Mesenchymal stem cell (in vitro differentiated cells and primary cell): Measurements from ENCODE around the gene HMGN5.

Source experiments
- DNase-seq: peaks from one replicate; pipeline ENCODE4 v3.0.0-alpha.2; 2013
- H2AFZ ChIP-seq: one replicate; pipeline ENCODE4 v1.6.1; 2013; ENCODE audit warnings: low read depth, mild to moderate bottlenecking, control low read depth, inconsistent platforms, low read length, moderate library complexity
- H2AK5ac ChIP-seq: 2 replicates; pipeline ENCODE4 v1.6.1; 2013; ENCODE audit warnings: low read length, moderate library complexity, mild to moderate bottlenecking, inconsistent platforms; ENCODE audit not compliant: severe bottlenecking
- H2BK120ac ChIP-seq: one replicate; pipeline ENCODE4 v1.6.1; 2013; ENCODE audit warnings: low read depth, mild to moderate bottlenecking, inconsistent platforms, low read length, moderate library complexity
- H2BK12ac ChIP-seq, 2 experiments: one replicate each; pipeline ENCODE4 v1.6.1; 2013; ENCODE audit warnings: inconsistent platforms in 2 of 2, low read length in 2 of 2, mild to moderate bottlenecking in 2 of 2, moderate library complexity in 2 of 2, control low read depth in 1 of 2
- H2BK15ac ChIP-seq: one replicate; pipeline ENCODE4 v1.6.1; 2013; ENCODE audit warnings: mild to moderate bottlenecking, low read depth, inconsistent platforms; ENCODE audit not compliant: poor library complexity, severe bottlenecking
- H2BK5ac ChIP-seq: 2 replicates; pipeline ENCODE4 v1.6.1; 2013; ENCODE audit warnings: low read depth, mild to moderate bottlenecking, low read length, control low read depth, inconsistent platforms; ENCODE audit not compliant: poor library complexity, severe bottlenecking
- H3K14ac ChIP-seq, 2 experiments: one replicate each; pipeline ENCODE4 v1.6.1; 2013; ENCODE audit warnings: inconsistent platforms in 2 of 2, low read length in 2 of 2, control low read depth in 1 of 2, mild to moderate bottlenecking in 1 of 2, moderate library complexity in 1 of 2
- H3K18ac ChIP-seq, 2 experiments: one replicate each; pipeline ENCODE4 v1.6.1; 2013; ENCODE audit warnings: inconsistent platforms in 2 of 2, low read length in 2 of 2, control low read depth in 1 of 2, low read depth in 1 of 2, mild to moderate bottlenecking in 1 of 2
- H3K23ac ChIP-seq, 2 experiments: one replicate each; pipeline ENCODE4 v1.6.1; 2013; ENCODE audit warnings: inconsistent platforms in 2 of 2, low read length in 2 of 2, mild to moderate bottlenecking in 2 of 2, moderate library complexity in 2 of 2, control low read depth in 1 of 2
- H3K27ac ChIP-seq: 2 replicates; pipeline ENCODE4 v1.5.1; 2013; ENCODE audit warnings: mild to moderate bottlenecking, moderate library complexity, low read length, control low read depth, inconsistent platforms; ENCODE audit not compliant: poor library complexity, severe bottlenecking
- H3K27me3 ChIP-seq, 2 experiments: 2 replicates each; pipeline versions ENCODE4 v1.6.1 to v1.7.0; 2013; ENCODE audit warnings: low read length in 2 of 2, mild to moderate bottlenecking in 2 of 2, moderate library complexity in 2 of 2, control low read depth in 1 of 2, inconsistent platforms in 1 of 2; ENCODE audit not compliant: control insufficient read depth in 1 of 2, insufficient read depth in 1 of 2
- H3K36me3 ChIP-seq, 2 experiments: 2 replicates each; pipeline versions ENCODE4 v1.6.1 to v1.7.0; 2013; ENCODE audit warnings: low read length in 2 of 2, control low read depth in 1 of 2, inconsistent platforms in 1 of 2, low read depth in 1 of 2, mild to moderate bottlenecking in 1 of 2; ENCODE audit not compliant: insufficient read depth in 2 of 2, control insufficient read depth in 1 of 2
- H3K4ac ChIP-seq, 2 experiments: one replicate each; pipeline ENCODE4 v1.6.1; 2013; ENCODE audit warnings: inconsistent platforms in 2 of 2, low read length in 2 of 2, mild to moderate bottlenecking in 2 of 2, moderate library complexity in 2 of 2, control low read depth in 1 of 2, low read depth in 1 of 2
- H3K4me1 ChIP-seq: 2 replicates; pipeline ENCODE4 v1.6.1; 2013; ENCODE audit warnings: low read depth, low read length, control low read depth; ENCODE audit not compliant: control insufficient read depth, insufficient read depth
- H3K4me2 ChIP-seq: 2 replicates; pipeline ENCODE4 v1.6.1; 2013; ENCODE audit warnings: low read length, mild to moderate bottlenecking, inconsistent platforms; ENCODE audit not compliant: poor library complexity, severe bottlenecking
- H3K4me3 ChIP-seq, 2 experiments: 2 replicates each; pipeline versions ENCODE4 v1.5.1 to v1.7.0; 2013; ENCODE audit warnings: low read length in 2 of 2, mild to moderate bottlenecking in 2 of 2, control low read depth in 1 of 2, low read depth in 1 of 2; ENCODE audit not compliant: insufficient read depth in 1 of 2
- H3K79me1 ChIP-seq: replicated peaks from 2 replicates; pipeline ENCODE4 v1.6.1; 2013; ENCODE audit warnings: mild to moderate bottlenecking, control low read depth, low read length, inconsistent platforms; ENCODE audit not compliant: poor library complexity, severe bottlenecking
- H3K9ac ChIP-seq: 2 replicates; pipeline ENCODE4 v1.7.0; 2013; ENCODE audit warnings: mild to moderate bottlenecking, low read length, moderate library complexity
- H3K9me3 ChIP-seq: 2 replicates; pipeline ENCODE4 v1.7.0; 2013; ENCODE audit warnings: mild to moderate bottlenecking, low read length; ENCODE audit not compliant: control insufficient read depth
- H4K8ac ChIP-seq: one replicate; pipeline ENCODE4 v1.6.1; 2013; ENCODE audit warnings: inconsistent platforms, mild to moderate bottlenecking, low read length, moderate library complexity
- H4K91ac ChIP-seq: one replicate; pipeline ENCODE4 v1.6.1; 2013; ENCODE audit warnings: mild to moderate bottlenecking, low read length, inconsistent platforms
- WGBS: methylation state at CpG from one replicate; pipeline ENCODE4 v1.1.7; 2013; ENCODE audit warnings: mixed read lengths; 5-methylcytosine and 5-hydroxymethylcytosine counted together

HMGN5 gene

GRCh38 chrX:81205551-81205950 lies 3.8 kb upstream of the HMGN5 start:
- H4K91ac ChIP-seq = no peak overlapping the region
- no CpG with 5 or more reads among the region's 2 CpGs for whole genome bisulfite sequencing

GRCh38 chrX:81202943-81203342 lies 1.2 kb upstream of the HMGN5 start:
- peak overlapping the region; percentile 95 for H3K9ac ChIP-seq
- H3K23ac ChIP-seq = no peak overlapping the region
- 56% methylated on average over 1 of the region's 1 CpG for WGBS
- H3K27me3 ChIP-seq = no peaks in the 10 kb centered on the region
- DNase-seq = no peak
- H3K4me1 ChIP-seq = no peaks in the 10 kb centered on the region
- no peak overlapping the region for H3K4me2 ChIP-seq
- no peak overlapping the region for H3K18ac ChIP-seq
- no peaks in the 10 kb centered on the region for H3K79me1 ChIP-seq
- no peak overlapping the region for H2BK15ac ChIP-seq
- H2AK5ac ChIP-seq = no peak overlapping the region
- H2BK5ac ChIP-seq = no peak overlapping the region
- no peak overlapping the region for H2AFZ ChIP-seq
- no peak overlapping the region for H2BK12ac ChIP-seq
- H3K27ac ChIP-seq = no peak overlapping the region
- no peak overlapping the region for H3K4ac ChIP-seq
- no peak overlapping the region for H3K14ac ChIP-seq
- H2BK120ac ChIP-seq = no peak overlapping the region
- H4K8ac ChIP-seq = no peak overlapping the region
- H3K36me3 ChIP-seq = no peaks in the 10 kb centered on the region
- H4K91ac ChIP-seq = no peak overlapping the region
- no peaks in the 10 kb centered on the region for H3K9me3 ChIP-seq
- H3K4me3 ChIP-seq = peak overlapping the region in 1 of 2 experiments; percentile 93

More at GRCh38 chrX:81205551-81205950, 3.8 kb upstream of the HMGN5 start:
- Histone ChIP-seq H3K9me3 (no peaks in the 10 kb centered on the region), H2BK120ac (no peak overlapping the region), H3K23ac (no peak overlapping the region), H3K14ac (no peak overlapping the region), H2AFZ (no peak overlapping the region), H3K4me1 (no peaks in the 10 kb centered on the region), H3K36me3 (no peaks in the 10 kb centered on the region), H3K18ac (no peak overlapping the region), H3K79me1 (no peaks in the 10 kb centered on the region), H3K4ac (no peak overlapping the region), H3K4me3 (no peak overlapping the region), H2BK12ac (no peak overlapping the region), H2BK5ac (no peak overlapping the region), H3K27me3 (no peaks in the 10 kb centered on the region), H2BK15ac (no peak overlapping the region), H4K8ac (no peak overlapping the region), H3K9ac (no peak overlapping the region), H3K4me2 (no peak overlapping the region), H3K27ac (no peak overlapping the region), H2AK5ac (no peak overlapping the region)
- DNase-seq = no peak

- 3% methylated on average over 8 of the region's 8 CpGs for WGBS
- no peak overlapping the region for H4K91ac ChIP-seq
- H3K79me1 ChIP-seq = no peaks in the 10 kb centered on the region
- H3K4me3 ChIP-seq = peak overlapping the region in 1 of 2 experiments; percentile 93
- no peak overlapping the region for H2AFZ ChIP-seq
- no peak overlapping the region for H3K4ac ChIP-seq
- no peak overlapping the region for H2BK12ac ChIP-seq
- H3K18ac ChIP-seq = no peak overlapping the region
- H3K14ac ChIP-seq = no peak overlapping the region
- H3K36me3 ChIP-seq = no peaks in the 10 kb centered on the region
- H2BK5ac ChIP-seq = no peak overlapping the region
- H3K9me3 ChIP-seq = no peaks in the 10 kb centered on the region
- H3K23ac ChIP-seq = no peak overlapping the region
- peak overlapping the region; percentile 31 for H3K4me2 ChIP-seq
- no peak overlapping the region for H2BK120ac ChIP-seq
- H3K9ac ChIP-seq = peak overlapping the region; percentile 95
- no peak overlapping the region for H2AK5ac ChIP-seq
- H3K27ac ChIP-seq = peak overlapping the region; percentile 88
- H2BK15ac ChIP-seq = no peak overlapping the region
- H3K4me1 ChIP-seq = no peaks in the 10 kb centered on the region
- no peak overlapping the region for H4K8ac ChIP-seq
- H3K27me3 ChIP-seq = no peaks in the 10 kb centered on the region
- no peak for DNase-seq
These were observed 725 bp upstream of the HMGN5 start for GRCh38 chrX:81202456-81202819.

GRCh38 chrX:81201071-81201470 lies 642 bp downstream of the HMGN5 start:
- no peaks in the 10 kb centered on the region for H3K4me1 ChIP-seq
- H2BK12ac ChIP-seq = no peak overlapping the region
- peak overlapping the region; percentile 95 for H3K9ac ChIP-seq
- H2BK5ac ChIP-seq = no peak overlapping the region
- H3K4me2 ChIP-seq = peak overlapping the region; percentile 34
- H3K14ac ChIP-seq = no peak overlapping the region
- no peaks in the 10 kb centered on the region for H3K79me1 ChIP-seq
- DNase-seq = peak; percentile 14
- no peak overlapping the region for H2AK5ac ChIP-seq
- no peaks in the 10 kb centered on the region for H3K9me3 ChIP-seq
- no peak overlapping the region for H2BK15ac ChIP-seq
- peak overlapping the region in 1 of 2 experiments; percentile 93 for H3K4me3 ChIP-seq
- H2BK120ac ChIP-seq = no peak overlapping the region
- H3K18ac ChIP-seq = no peak overlapping the region
- H3K36me3 ChIP-seq = no peaks in the 10 kb centered on the region
- no peak overlapping the region for H3K23ac ChIP-seq
- peak overlapping the region; percentile 83 for H3K27ac ChIP-seq
- H2AFZ ChIP-seq = no peak overlapping the region
- 33% methylated on average over 1 of the region's 1 CpG for WGBS
- H4K91ac ChIP-seq = no peak overlapping the region
- H3K4ac ChIP-seq = no peak overlapping the region
- H3K27me3 ChIP-seq = no peaks in the 10 kb centered on the region
- H4K8ac ChIP-seq = no peak overlapping the region
